T-helper 2 cell treated with Interferon-gamma antibody and Interleukin-4, amounts not matched to agents 5 μg/mL and 100 μg/mL, for 36 hours (primary cell): Measurements from ENCODE around the gene SCAPER.
"Not testable (repeated sequence)": the region's sequence is repeated elsewhere in the genome, so short reads cannot be mapped to it uniquely, and the experiment has no call there.

Experiments
- DNase-seq: peaks from one replicate; pipeline ENCODE4 v3.0.0; 2021; ENCODE audit warnings: low spot score
- H3K27ac Mint-ChIP-seq: one replicate; pipeline ENCODE4 v1.8.0; 2021; ENCODE audit warnings: mild to moderate bottlenecking, mixed read lengths
- H3K27me3 Mint-ChIP-seq: one replicate; pipeline ENCODE4 v1.8.0; 2021; ENCODE audit warnings: low read depth, mixed read lengths
- H3K36me3 Mint-ChIP-seq: one replicate; pipeline ENCODE4 v1.8.0; 2021; ENCODE audit warnings: low read depth, mixed read lengths
- H3K4me1 Mint-ChIP-seq: one replicate; pipeline ENCODE4 v1.8.0; 2021; ENCODE audit warnings: low read depth, mixed read lengths
- H3K4me3 Mint-ChIP-seq: one replicate; pipeline ENCODE4 v1.8.0; 2022; ENCODE audit warnings: mild to moderate bottlenecking, moderate library complexity, mixed read lengths
- H3K9me3 Mint-ChIP-seq: one replicate; pipeline ENCODE4 v1.8.0; 2021; ENCODE audit warnings: mixed read lengths

SCAPER gene

GRCh38 chr15:76311100-76311953 is 593.8 kb downstream of the SCAPER start, which contains the start of gene ETFA:
ETFA (minus strand) TSS chr15:76311469; CDS start chr15:76311388, 81 bp downstream.
- Mint-ChIP-seq H3K9me3 (no peaks in the 10 kb centered on the region), H3K4me3 (peak within 1 kb of the TSS; percentile 91), H3K27me3 (no peaks in the 10 kb centered on the region), H3K4me1 (peaks cover 22% of the 10 kb centered on the region), H3K27ac (peak within 1 kb of the TSS; percentile 76), H3K36me3 (peaks cover 17% of the 10 kb centered on the region)
- peak; percentile 94 for DNase-seq

- peaks cover 26% of the 10 kb centered on the region for H3K4me1 Mint-ChIP-seq
- H3K9me3 Mint-ChIP-seq, result no peaks in the 10 kb centered on the region
- H3K36me3 Mint-ChIP-seq, result peaks cover 17% of the 10 kb centered on the region
- H3K4me3 Mint-ChIP-seq, result peak overlapping the region; percentile 91
- DNase-seq, result peak; percentile 16
- no peaks in the 10 kb centered on the region for H3K27me3 Mint-ChIP-seq
- peak overlapping the region; percentile 76 for H3K27ac Mint-ChIP-seq
Measured at GRCh38 chr15:76310475-76311099, 594.6 kb downstream of the SCAPER start.

GRCh38 chr15:76309601-76310330 is 595.4 kb downstream of the SCAPER start:
- Mint-ChIP-seq H3K27ac (no peak overlapping the region), H3K4me1 (peaks cover 26% of the 10 kb centered on the region), H3K4me3 (peak overlapping the region; percentile 91), H3K36me3 (peaks cover 21% of the 10 kb centered on the region), H3K9me3 (peaks cover 4% of the 10 kb centered on the region), H3K27me3 (no peaks in the 10 kb centered on the region)
- no peak for DNase-seq

DNA sequence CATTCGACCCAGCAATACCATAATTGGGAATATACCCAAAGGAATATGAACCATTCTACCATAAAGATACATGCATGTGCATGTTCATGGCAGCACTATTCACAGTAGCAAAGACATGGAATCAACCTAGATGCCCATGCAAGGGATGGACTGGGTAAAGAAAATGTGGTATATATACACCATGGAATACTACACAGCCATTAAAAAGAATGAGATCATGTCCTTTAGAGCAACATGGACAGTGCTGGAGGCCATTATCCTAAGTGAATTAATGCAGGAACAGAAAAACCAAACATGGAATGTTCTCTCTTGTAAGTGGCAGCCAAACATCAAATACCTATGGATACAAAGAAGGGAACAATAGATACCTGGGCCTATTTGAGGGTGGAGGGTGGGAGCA is 601.2 kb downstream of the SCAPER start:
- peaks cover 15% of the 10 kb centered on the region for H3K4me1 Mint-ChIP-seq
- no peak overlapping the region for H3K27ac Mint-ChIP-seq
- no peak overlapping the region for H3K4me3 Mint-ChIP-seq
- DNase-seq, result no peak
- H3K36me3 Mint-ChIP-seq, result peaks cover 12% of the 10 kb centered on the region
- H3K9me3 Mint-ChIP-seq, result peaks cover 4% of the 10 kb centered on the region
- no peaks in the 10 kb centered on the region for H3K27me3 Mint-ChIP-seq

DNA sequence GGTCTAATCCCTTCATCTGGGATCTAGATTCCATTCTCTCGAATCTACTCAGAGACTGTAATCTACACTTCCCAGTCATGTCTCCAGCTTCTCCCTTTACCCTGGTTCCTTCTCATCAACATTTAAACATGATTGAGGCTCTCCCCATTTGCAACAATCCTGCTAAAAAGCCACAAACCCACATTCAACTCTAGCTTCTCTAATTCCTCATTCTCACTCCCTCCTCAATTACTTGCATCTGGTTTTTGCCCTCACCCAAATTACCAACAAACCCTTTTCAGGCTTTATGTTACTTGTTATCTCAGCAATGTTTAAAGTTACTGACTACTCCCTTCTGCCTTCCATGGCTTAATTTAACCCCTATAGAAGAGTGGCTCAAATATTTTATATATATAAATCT is 605.4 kb downstream of the SCAPER start:
- Mint-ChIP-seq H3K9me3 (no peaks in the 10 kb centered on the region), H3K36me3 (peaks cover 1% of the 10 kb centered on the region), H3K4me3 (no peak overlapping the region), H3K27ac (no peak overlapping the region), H3K27me3 (no peaks in the 10 kb centered on the region), H3K4me1 (peaks cover 6% of the 10 kb centered on the region)
- DNase-seq, result no peak

GRCh38 chr15:76298986-76299385 is 606.2 kb downstream of the SCAPER start:
- no peak overlapping the region for H3K27ac Mint-ChIP-seq
- no peak for DNase-seq
- peaks cover 9% of the 10 kb centered on the region for H3K4me1 Mint-ChIP-seq
- no peak overlapping the region for H3K4me3 Mint-ChIP-seq
- no peaks in the 10 kb centered on the region for H3K9me3 Mint-ChIP-seq
- H3K27me3 Mint-ChIP-seq, result no peaks in the 10 kb centered on the region
- H3K36me3 Mint-ChIP-seq, result peaks cover 1% of the 10 kb centered on the region

DNA sequence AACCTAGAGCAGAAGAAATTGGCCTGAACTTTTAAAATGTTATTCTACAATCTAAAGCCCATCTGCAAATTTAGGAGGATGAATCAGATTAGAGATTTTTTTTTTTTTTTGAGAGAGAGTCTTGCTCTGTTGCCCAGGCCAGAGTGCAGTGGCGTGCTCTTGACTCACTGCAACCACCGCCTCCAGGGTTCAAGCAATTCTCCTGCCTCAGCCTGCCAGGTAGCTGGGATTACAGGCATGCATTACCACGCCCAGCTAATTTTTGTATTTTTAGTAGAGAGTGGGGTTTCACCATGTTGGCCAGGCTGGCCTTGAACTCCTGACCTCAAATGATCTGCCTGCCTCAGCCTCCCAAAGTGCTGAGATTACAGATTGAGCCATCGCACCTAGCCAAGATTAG is 607.2 kb downstream of the SCAPER start:
- not testable (repeated sequence) for H3K27ac Mint-ChIP-seq, H3K9me3 Mint-ChIP-seq, H3K36me3 Mint-ChIP-seq, H3K4me3 Mint-ChIP-seq, H3K27me3 Mint-ChIP-seq, DNase-seq
- H3K4me1 Mint-ChIP-seq, result peaks cover 18% of the 10 kb centered on the region
